ENCODE measurements around the gene ATXN1.
A peak's percentile ranks its signal among the peaks of the same experiment; 100 is the strongest.

The ATXN1 gene

GRCh38 chr6:16358531-16359138, 402.6 kb downstream of the ATXN1 start:
- no peak for DNase-seq (ENCODE audit: low read depth)

GRCh38 chr6:16355699-16356446, 405.4 kb downstream of the ATXN1 start:
- DNase-seq (ENCODE audit: low read depth) = no peak

DNA sequence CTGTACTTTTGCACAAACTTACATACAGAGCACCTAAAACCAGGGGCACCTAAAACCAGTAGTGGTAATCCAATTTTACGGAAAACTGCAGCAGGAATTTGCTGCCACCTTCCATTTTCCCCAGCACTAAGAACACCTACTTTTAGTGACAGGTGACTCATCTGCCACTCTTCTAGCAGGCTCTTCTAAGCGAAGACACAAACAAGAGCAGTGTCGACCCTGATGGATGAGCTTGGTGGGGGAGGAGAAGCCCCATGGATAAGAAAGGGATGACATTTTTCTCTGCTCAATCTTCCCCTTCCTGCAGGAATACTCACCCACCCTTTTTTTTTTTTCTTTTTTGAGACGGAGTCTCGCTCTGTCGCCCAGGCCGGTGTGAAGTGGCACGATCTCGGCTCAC, 406.0 kb downstream of the ATXN1 start:
- DNase-seq (ENCODE audit: low read depth) = no peak

DNA sequence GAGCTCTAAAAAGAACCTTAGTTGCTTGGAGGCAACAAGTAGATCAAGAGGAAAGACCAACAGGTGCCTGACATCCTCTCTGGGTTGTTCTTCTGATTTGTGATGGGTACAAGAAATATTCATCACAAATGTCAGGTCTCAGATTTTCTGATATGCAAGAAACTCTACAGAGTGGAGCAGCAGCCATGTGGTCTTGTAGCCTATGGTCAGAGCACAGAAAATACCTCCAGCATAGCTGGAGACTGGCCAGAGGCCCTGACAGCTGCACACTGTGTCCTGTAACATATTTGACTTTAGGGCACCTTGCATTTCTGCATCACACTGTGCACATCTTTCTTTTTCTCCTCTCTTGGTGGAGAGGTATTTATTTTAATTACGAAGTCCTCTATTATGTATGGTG, 406.6 kb downstream of the ATXN1 start:
- DNase-seq (ENCODE audit: low read depth) = no peak

- DNase-seq (ENCODE audit: low read depth) = no peak
Measured at GRCh38 chr6:16352821-16353438, 408.3 kb downstream of the ATXN1 start.

- DNase-seq (ENCODE audit: low read depth) = no peak
Measured at GRCh38 chr6:16352258-16352635, 409.0 kb downstream of the ATXN1 start.

DNA sequence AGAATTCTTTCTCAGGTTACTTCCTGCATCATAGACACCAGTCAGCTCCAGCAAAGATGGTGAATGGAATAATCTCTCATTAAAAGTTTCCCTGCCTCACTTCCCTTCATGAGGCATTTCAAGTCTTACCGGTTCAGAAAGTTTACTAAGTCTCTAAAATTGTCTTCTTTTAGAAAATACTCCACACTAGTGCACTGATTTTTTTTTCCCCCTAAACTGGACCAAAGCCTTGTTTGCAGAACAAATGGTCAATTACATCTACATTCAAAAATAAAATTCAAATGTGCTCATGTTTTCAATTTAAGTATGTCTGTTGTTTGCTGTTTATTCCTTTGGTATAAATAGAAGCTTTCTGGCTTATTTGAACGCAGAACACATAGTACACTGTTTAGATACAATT, 411.7 kb downstream of the ATXN1 start:
- no peak for DNase-seq (ENCODE audit: low read depth)

DNA sequence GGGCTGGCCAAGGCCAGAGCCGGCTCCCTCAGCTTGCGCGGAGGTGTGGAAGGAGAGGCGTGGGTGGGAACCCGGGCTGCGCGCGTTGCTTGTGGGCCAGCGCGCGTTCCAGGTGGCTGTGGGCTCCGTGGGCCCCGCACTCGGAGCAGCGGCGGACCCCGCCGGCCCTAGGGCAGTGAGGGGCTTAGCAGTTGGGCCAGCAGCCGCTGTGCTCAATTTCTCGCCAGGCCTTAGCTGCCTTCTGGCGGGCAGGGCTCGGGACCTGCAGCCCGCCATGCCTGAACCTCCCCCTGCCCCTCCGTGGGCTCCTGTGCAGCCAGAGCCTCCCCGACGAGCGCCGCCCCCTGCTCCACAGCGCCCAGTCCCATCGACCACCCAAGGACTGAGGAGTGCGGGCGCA, 414.4 kb downstream of the ATXN1 start:
- no peak for DNase-seq (ENCODE audit: low read depth)

DNA sequence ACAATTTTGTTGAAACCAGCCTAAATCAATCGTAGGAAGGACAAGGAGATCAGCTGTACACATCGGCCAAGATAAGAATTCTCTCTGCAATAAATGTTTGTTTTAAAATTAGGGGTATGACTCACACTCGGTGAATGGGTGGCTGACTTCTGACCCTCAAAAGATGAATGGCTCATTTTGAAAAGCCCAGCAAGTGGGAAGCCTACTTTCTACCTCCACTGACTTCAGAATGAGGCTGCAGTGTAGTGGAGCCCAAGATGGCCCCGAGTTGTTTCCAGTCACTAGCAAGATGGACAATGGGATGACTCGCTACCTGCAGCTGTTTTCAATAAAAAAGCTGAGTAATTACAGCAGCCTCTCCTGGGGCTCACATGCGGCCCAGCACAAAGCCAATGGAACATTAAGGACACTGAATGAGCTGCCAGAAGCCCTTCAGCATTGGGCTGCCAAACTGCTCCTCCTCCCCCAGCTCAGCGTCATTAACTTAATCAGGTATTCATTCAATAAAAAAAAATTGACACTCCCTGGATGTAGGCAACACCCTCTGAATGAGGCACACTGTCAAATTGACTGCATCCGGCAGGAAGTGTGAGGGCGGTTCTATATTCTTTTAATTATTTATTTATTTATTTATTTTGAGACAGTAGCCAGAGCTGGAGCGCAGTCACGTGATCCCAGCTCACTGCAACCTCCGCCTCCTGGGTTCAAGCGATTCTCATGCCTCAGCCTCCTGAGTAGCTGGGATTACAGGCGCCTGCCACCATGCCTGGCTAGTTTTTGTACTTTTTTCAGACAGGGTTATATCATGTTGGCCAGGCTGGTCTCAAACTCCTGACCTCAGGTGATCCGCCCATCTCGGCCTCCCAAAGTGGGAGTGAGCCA, 415.6 kb downstream of the ATXN1 start:
- DNase-seq (ENCODE audit: low read depth) = no peak

DNA sequence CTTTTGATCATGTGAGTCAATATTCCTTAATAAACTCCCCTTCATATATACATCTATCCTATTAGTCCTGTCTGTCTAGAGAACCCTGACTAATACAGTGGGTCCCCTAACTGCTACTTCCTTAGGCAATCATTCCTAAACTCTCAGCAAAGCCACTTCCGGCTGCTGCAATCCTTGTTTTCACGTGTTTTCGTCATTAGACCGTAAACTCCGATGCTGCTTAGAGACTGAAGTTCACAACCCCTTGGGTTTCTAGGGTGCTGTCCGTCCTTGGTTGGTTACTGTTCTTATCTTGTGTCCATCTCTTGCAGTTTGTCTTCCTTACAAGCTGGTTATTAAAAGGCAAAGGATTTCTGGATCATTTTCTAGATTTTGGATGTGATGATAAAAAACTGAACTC, 416.5 kb downstream of the ATXN1 start:
- DNase-seq (ENCODE audit: low read depth) = no peak

- DNase-seq (ENCODE audit: low read depth) = no peak
Measured at GRCh38 chr6:16343593-16343992, 417.7 kb downstream of the ATXN1 start.

- DNase-seq (ENCODE audit: low read depth) = no peak
Measured at GRCh38 chr6:16339265-16339587, 422.0 kb downstream of the ATXN1 start.

- DNase-seq (ENCODE audit: low read depth) = no peak
Measured at GRCh38 chr6:16338577-16339264, 422.5 kb downstream of the ATXN1 start.

GRCh38 chr6:16337295-16337975, 423.8 kb downstream of the ATXN1 start:
- DNase-seq (ENCODE audit: low read depth) = no peak

GRCh38 chr6:16336911-16337294, 424.4 kb downstream of the ATXN1 start:
- DNase-seq (ENCODE audit: low read depth) = no peak

GRCh38 chr6:16336056-16336818, 425.0 kb downstream of the ATXN1 start:
- no peak for DNase-seq (ENCODE audit: low read depth)

DNA sequence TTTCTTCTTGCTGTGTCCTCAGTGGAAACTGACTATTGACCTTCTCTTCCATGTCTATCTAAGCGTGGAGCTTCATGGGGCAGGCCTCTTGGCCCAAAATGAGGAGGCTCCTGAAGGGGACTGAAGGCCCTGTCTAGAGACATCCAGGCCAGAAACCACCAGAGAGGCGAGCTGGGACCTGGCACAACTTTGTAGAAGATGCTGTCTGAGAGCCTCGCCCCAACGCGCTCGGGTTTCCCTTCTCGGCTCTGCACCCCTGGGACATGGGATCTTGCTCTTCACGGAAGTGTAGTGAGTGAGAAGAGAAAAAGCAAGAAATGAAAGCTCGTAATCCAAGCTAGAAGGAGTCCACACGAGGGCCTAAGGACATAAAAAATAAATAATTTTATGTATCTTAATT, 426.1 kb downstream of the ATXN1 start:
- no peak for DNase-seq (ENCODE audit: low read depth)

GRCh38 chr6:16334671-16335070, 426.6 kb downstream of the ATXN1 start:
- no peak for DNase-seq (ENCODE audit: low read depth)

GRCh38 chr6:16333580-16333979, 427.7 kb downstream of the ATXN1 start:
- no peak for DNase-seq (ENCODE audit: low read depth)

- peak; percentile 82 for DNase-seq (ENCODE audit: low read depth)
Measured at GRCh38 chr6:16332175-16332542, 429.1 kb downstream of the ATXN1 start.
